ENCODE measurements around the gene HIVEP1. TPM values are rescaled to one million over a fixed set of nuclear protein-coding genes. Genes with fewer than 3 reads are reported as not detected.

Gene HIVEP1
- total and polyA plus RNA-seq, 2 of the 8 experiments (the other 6 are each of a cell fraction or from before 2014, with no cell fraction given) = 22.6 to 23.1 TPM

DNA sequence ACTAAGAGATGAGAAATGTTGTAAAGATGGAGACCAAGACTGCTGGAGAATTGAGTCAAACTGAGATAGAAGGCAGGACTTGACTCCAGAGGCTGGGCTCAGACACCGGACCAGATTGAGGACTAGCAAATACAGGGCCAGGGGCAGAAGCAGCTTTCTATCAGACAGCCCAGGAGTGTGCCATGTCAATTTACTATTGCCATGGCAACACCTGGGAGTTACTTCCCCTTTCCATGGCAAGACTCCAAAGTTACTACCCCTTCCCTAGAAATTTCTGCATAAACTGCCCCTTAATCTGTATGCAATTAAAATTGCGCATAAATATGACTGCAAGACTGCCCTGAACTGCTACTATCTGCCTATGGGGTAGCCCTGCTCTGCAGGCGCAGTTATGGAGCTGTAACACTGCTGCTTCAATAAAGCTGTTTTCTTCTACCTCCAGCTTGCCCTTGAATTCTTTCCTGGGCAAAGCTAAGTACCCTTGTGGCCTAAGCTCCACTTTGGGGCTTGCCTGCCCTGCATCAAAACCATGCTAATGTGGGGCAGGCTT is 188.0 kb downstream of the HIVEP1 start:
- no peak overlapping the region for H2BK15ac ChIP-seq (ENCODE audit: low read length)
- FAIRE-seq = no peak
- no peaks in the 10 kb centered on the region for H3K27me3 ChIP-seq (replicated peaks in 1 of 4; ENCODE audit: control insufficient read depth in 3 of 4, extremely low read depth in 1 of 4, insufficient read depth in 3 of 4, low read length in 3 of 4)
- H3K79me1 ChIP-seq (ENCODE audit: low read depth, low read length) = no peaks in the 10 kb centered on the region
- H4K91ac ChIP-seq (replicated peaks; ENCODE audit: insufficient read length, low read length) = no peak overlapping the region
- no peak overlapping the region for H2AFZ ChIP-seq (ENCODE audit: low read length)
- no peak overlapping the region for H3K4me2 ChIP-seq (ENCODE audit: insufficient read depth in 1 of 2, low read depth in 2 of 2, low read length in 2 of 2)
- no peak overlapping the region for H2BK120ac ChIP-seq (replicated peaks; ENCODE audit: low read depth, low read length)
- no peak for DNase-seq (ENCODE audit: low read depth in 1 of 2, low spot score in 2 of 2)
- H3K27ac ChIP-seq (ENCODE audit: low read depth, low read length) = no peak overlapping the region
- H3K23me2 ChIP-seq (ENCODE audit: low read depth, low read length) = no peaks in the 10 kb centered on the region
- H4K8ac ChIP-seq (ENCODE audit: extremely low read depth, insufficient read depth, low read length) = no peak overlapping the region
- no peaks in the 10 kb centered on the region for H4K20me1 ChIP-seq (replicated peaks in 1 of 2; ENCODE audit: control insufficient read depth in 1 of 2, insufficient read depth in 2 of 2, low read length in 2 of 2)
- peaks cover 0 to 8% (median 0%) of the 10 kb centered on the region in 4 experiments; a peak in 1 of 7 replicates for H3K4me1 ChIP-seq (replicated peaks in 1 of 4; ENCODE audit: control insufficient read depth in 3 of 4, insufficient read depth in 4 of 4, low read length in 3 of 4)
- WGBS, 2 experiments (ENCODE audit: extremely low coverage in 1 of 2, insufficient coverage in 1 of 2, insufficient read length in 1 of 2, insufficient replicate concordance in 2 of 2, low coverage in 1 of 2, low lambda C conversion rate in 2 of 2, missing lambda C conversion rate in 1 of 2) = 84% methylated on average over 3 of the region's 3 CpGs; no CpG with 5 or more reads in 1 of the 2 experiments
- no peak overlapping the region for H2BK5ac ChIP-seq (ENCODE audit: low read depth, low read length)
- H2BK20ac ChIP-seq (ENCODE audit: low read length) = no peak overlapping the region
- H3K18ac ChIP-seq (ENCODE audit: extremely low read depth, low read length) = no peak overlapping the region
- ChIA-PET POLR2A (ENCODE audit: partially characterized antibody) (no interaction called here), CTCF (ENCODE audit: partially characterized antibody) (interaction anchor here (1.0 kb wide), 1 partner anchor 37 kb away, joined by 3 read pairs; no protein-coding TSS in a partner anchor)
- H3K4me3 ChIP-seq (ENCODE audit: extremely low read depth in 1 of 4, insufficient read depth in 2 of 4, low read depth in 3 of 4, low read length in 4 of 4) = no peak overlapping the region
- H3K36me3 ChIP-seq (ENCODE audit: control insufficient read depth in 2 of 4, insufficient read depth in 4 of 4, low read length in 3 of 4) = no peaks in the 10 kb centered on the region
- no peak overlapping the region for H3K56ac ChIP-seq (replicated peaks; ENCODE audit: insufficient read length, low read depth, low read length)
- no peaks in the 10 kb centered on the region for H3K79me2 ChIP-seq (ENCODE audit: control insufficient read depth in 1 of 2, insufficient read depth in 2 of 2, low read length in 2 of 2)
- no peak overlapping the region for H3K14ac ChIP-seq (ENCODE audit: insufficient read length)
- H2AK5ac ChIP-seq (ENCODE audit: low read depth, low read length) = no peak overlapping the region
- no peak overlapping the region for H3K4ac ChIP-seq (replicated peaks; ENCODE audit: insufficient read length, low read depth, low read length)
- no peak overlapping the region for H3K23ac ChIP-seq (ENCODE audit: insufficient read length)
- H3K9me3 ChIP-seq (ENCODE audit: insufficient read depth in 2 of 2, low read depth in 1 of 2, low read length in 1 of 2) = no peaks in the 10 kb centered on the region
- no peak overlapping the region for H4K5ac ChIP-seq (ENCODE audit: insufficient read length, low read depth, low read length)
- no peak overlapping the region for H3K9ac ChIP-seq (replicated peaks in 1 of 4; ENCODE audit: extremely low read depth in 1 of 4, low read depth in 3 of 4, low read length in 3 of 4)
- no peak overlapping the region for H2BK12ac ChIP-seq (ENCODE audit: low read depth, low read length)
- TF ChIP-seq POLR2AphosphoS5 (IDR thresholded peaks at IDR 0.05; ENCODE audit: low read depth, low read length) = no peak
- no peak for TF ChIP-seq GABPA (IDR thresholded peaks at IDR 0.05; ENCODE audit: borderline replicate concordance, insufficient read depth, low read length)
- no peak for TF ChIP-seq CREB1 (IDR thresholded peaks at IDR 0.05)
- TF ChIP-seq CHD1 (IDR thresholded peaks at IDR 0.05; ENCODE audit: low read depth, low read length) = no peak
- no peak for TF ChIP-seq CEBPB (IDR thresholded peaks at IDR 0.05; ENCODE audit: low read depth, low read length)
- no peak for TF ChIP-seq EGR1 (IDR thresholded peaks at IDR 0.05; ENCODE audit: borderline replicate concordance, low read depth, low read length)
- TF ChIP-seq, protein P1, sequence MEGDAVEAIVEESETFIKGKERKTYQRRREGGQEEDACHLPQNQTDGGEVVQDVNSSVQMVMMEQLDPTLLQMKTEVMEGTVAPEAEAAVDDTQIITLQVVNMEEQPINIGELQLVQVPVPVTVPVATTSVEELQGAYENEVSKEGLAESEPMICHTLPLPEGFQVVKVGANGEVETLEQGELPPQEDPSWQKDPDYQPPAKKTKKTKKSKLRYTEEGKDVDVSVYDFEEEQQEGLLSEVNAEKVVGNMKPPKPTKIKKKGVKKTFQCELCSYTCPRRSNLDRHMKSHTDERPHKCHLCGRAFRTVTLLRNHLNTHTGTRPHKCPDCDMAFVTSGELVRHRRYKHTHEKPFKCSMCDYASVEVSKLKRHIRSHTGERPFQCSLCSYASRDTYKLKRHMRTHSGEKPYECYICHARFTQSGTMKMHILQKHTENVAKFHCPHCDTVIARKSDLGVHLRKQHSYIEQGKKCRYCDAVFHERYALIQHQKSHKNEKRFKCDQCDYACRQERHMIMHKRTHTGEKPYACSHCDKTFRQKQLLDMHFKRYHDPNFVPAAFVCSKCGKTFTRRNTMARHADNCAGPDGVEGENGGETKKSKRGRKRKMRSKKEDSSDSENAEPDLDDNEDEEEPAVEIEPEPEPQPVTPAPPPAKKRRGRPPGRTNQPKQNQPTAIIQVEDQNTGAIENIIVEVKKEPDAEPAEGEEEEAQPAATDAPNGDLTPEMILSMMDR (IDR thresholded peaks at IDR 0.05; ENCODE audit: control extremely low read depth in 1 of 3, insufficient read depth in 1 of 3, low read depth in 1 of 3, low read length in 3 of 3) = no peak
- TF ChIP-seq SIRT6 (IDR thresholded peaks at IDR 0.05; ENCODE audit: low read length) = no peak
- TF ChIP-seq, protein P2, sequence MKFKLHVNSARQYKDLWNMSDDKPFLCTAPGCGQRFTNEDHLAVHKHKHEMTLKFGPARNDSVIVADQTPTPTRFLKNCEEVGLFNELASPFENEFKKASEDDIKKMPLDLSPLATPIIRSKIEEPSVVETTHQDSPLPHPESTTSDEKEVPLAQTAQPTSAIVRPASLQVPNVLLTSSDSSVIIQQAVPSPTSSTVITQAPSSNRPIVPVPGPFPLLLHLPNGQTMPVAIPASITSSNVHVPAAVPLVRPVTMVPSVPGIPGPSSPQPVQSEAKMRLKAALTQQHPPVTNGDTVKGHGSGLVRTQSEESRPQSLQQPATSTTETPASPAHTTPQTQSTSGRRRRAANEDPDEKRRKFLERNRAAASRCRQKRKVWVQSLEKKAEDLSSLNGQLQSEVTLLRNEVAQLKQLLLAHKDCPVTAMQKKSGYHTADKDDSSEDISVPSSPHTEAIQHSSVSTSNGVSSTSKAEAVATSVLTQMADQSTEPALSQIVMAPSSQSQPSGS (IDR thresholded peaks at IDR 0.05; ENCODE audit: low read length) = no peak
- no peak for TF ChIP-seq CBX5 (IDR thresholded peaks at IDR 0.05; ENCODE audit: low read depth, low read length)
- no peak for TF ChIP-seq JUN (IDR thresholded peaks at IDR 0.05; ENCODE audit: low read depth, low read length)
